GM13976 (cell line): ENCODE results near the gene WWC2.

Experiments used
- DNase-seq: peaks from one replicate; pipeline ENCODE4 v3.0.0; 2012; ENCODE audit warnings: low spot score
- in situ Hi-C: fragments of 300-500 bp; cut with MboI; formaldehyde crosslinking; loops from one replicate; pipeline ENCODE4 v1.12.0; 2022; ENCODE audit warnings: low sequenced_read_pairs, mixed read lengths, inconsistent platforms; ENCODE audit not compliant: unreplicated experiment
- TF ChIP-seq, protein P1 (sequence below): IDR thresholded peaks from 2 replicates; pipeline ENCODE4 v1.5.1; 2012; ENCODE audit warnings: borderline replicate concordance, mild to moderate bottlenecking; ENCODE audit not compliant: insufficient read depth; ENCODE audit errors: extremely low read depth, missing control alignments, control extremely low read depth

WWC2 gene

DNA sequence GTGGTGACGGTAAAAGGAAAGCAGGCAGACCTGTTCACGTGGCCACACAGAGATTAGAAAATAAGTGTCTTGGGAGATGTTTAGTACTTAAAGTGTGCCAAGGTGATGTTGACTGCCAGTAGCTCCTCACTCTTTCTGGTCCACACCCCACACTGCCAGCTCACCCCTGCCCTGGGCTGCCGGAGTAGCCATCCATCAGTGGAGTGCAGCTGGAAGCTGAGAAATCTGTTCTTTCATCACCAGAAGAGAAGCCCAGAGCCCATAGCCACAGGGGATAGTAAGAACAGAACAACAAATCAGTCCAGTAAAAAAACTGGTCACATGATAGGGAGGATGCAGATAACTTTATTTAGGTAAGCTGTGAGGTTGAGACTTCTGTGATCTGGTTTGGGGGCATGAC lies 64.1 kb downstream of the WWC2 start:
- TF ChIP-seq, protein P1, sequence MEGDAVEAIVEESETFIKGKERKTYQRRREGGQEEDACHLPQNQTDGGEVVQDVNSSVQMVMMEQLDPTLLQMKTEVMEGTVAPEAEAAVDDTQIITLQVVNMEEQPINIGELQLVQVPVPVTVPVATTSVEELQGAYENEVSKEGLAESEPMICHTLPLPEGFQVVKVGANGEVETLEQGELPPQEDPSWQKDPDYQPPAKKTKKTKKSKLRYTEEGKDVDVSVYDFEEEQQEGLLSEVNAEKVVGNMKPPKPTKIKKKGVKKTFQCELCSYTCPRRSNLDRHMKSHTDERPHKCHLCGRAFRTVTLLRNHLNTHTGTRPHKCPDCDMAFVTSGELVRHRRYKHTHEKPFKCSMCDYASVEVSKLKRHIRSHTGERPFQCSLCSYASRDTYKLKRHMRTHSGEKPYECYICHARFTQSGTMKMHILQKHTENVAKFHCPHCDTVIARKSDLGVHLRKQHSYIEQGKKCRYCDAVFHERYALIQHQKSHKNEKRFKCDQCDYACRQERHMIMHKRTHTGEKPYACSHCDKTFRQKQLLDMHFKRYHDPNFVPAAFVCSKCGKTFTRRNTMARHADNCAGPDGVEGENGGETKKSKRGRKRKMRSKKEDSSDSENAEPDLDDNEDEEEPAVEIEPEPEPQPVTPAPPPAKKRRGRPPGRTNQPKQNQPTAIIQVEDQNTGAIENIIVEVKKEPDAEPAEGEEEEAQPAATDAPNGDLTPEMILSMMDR, result no peak
- no peak for DNase-seq
- in situ Hi-C loops, result no loop called here

DNA sequence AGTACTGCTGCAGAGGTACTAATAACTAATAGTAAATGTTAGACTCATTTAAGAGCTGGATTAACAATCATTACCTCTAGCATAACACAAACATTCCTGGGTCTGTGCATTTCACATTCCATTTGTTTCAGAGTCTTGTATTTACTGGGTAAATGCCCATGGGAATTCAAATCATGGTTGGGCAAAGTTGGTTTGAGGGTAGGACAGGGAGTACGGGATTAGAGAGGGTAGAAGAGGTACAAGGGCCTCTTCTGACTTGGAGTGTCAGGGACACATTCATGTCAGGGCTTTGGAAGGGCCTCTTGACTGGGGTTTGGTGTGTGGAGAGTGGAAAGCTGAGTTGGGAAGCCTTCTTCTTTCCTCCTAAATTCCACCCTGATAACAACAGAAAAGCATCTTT lies 65.9 kb downstream of the WWC2 start:
- in situ Hi-C loops, result no loop called here
- no peak for DNase-seq
- TF ChIP-seq, protein P1, result no peak

DNA sequence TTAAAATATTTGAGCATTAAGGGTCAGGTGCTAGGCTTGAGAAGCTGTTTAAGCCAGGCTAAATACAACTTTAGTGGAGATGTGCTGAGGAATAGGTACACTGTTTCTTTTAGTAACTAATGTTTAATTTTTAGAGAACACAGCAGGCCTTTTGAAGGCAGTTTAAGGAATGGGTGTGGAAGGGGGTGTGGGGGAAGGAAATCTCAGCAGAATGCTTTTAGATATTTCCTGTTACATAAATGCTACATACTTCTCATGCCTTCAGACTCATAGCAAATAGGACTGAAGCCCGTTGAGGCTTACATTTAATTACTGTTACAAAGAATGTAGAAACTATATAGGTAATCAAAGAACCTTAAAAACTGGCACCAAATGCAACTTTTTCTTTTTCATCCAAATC lies 66.3 kb downstream of the WWC2 start:
- TF ChIP-seq, protein P1, result no peak
- no peak for DNase-seq
- in situ Hi-C loops, result no loop called here

DNA sequence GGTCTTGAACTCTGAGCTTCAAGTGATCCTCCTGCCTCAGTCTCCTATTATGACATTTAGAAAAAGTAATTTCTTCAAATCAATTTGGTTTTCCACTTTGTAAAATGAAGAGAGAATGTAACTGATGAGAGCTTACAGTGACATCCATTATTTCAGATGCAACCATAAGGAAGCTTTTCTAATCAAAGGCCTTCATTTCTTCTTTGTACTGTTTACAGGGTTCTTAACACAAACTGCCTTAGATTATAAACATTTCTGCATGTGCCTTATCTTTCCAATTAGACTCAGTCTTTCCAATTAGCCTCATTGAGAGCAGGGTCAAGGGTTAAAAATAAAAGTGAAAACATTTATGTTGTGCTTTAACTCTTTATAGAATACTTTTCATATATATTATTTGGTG lies 71.8 kb downstream of the WWC2 start:
- TF ChIP-seq, protein P1, result no peak
- DNase-seq, result no peak
- in situ Hi-C loops, result no loop called here

DNA sequence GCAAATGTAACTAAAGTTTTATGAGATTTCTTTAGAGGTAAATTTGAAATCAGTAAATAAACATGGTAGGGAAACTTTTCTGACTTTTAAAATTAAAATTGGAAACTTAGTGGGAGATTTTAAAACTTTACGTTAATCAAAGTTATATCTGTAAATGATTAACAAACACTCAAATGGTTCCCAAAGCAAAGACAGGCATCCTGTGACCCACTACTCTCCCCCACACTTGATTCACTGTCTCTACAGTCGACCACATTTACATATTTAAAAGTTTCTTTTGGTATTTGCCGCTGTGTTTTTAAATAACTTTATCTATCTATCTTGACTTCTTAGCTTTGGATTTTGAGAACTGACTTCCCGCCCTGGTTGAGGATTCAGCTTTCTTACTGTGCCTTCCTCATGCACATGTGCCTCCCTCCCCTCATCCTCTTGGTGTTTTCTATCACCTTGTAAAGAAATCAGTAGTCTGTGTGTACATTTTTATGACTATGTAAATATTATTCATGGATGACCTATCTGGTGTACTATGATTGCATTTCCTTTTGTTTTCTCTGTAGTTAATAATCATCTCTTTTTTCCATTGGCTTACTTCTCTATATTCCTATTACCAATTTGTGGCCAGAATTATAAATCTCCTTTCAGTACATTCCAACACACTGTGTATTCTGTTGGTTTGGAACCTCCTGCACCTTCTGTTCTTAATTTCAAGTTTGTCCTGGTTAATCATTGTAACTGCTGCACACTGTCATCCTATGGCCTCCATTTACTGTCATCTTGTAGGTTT lies 72.6 kb downstream of the WWC2 start:
- TF ChIP-seq, protein P1, result no peak
- in situ Hi-C loops, result no loop called here
- DNase-seq, result no peak

DNA sequence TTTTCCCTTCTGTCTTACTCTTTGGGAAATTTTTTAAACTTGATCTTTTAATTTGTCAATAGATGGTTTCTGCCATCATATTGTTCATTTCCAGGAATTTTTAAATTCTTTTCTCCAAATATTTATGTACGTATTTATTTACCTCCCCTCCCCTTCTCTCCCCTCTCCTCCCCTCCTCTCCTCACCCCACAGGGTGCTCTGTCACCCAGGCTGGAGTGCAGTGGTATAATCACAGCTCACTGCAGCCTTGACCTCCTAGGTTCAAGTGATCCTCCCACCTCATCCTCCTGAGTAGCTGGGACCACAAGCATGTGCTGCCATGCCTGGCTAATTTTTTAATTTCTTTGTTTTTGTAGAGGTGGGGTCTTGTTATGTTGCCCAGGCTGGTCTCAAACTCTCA lies 73.8 kb downstream of the WWC2 start:
- TF ChIP-seq, protein P1, result no peak
- in situ Hi-C loops, result no loop called here
- no peak for DNase-seq
